KBM-7 (cell line): ENCODE data around the gene ATXN7L2.

Source experiments
- DNase-seq: peaks from one replicate; pipeline ENCODE4 v3.0.0-alpha.2; 2015
- in situ Hi-C: fragments of 300-500 bp; cut with MboI; formaldehyde crosslinking; loops from 2 replicates; pipeline ENCODE4 v1.14.3; 2020; ENCODE audit warnings: low sequenced_read_pairs, low pct_unique_long_range_greater_than_20kb, mixed read lengths

The ATXN7L2 gene

GRCh38 chr1:109474697-109475096 is 9.0 kb upstream of the ATXN7L2 start:
- no peak for DNase-seq
- in situ Hi-C loops, result no loop called here

- DNase-seq, result no peak
- in situ Hi-C loops, result no loop called here
These were observed 8.4 kb upstream of the ATXN7L2 start for GRCh38 chr1:109475261-109475660.

- DNase-seq, result no peak
These were observed 6.9 kb upstream of the ATXN7L2 start for GRCh38 chr1:109476825-109477224.

GRCh38 chr1:109477821-109478220 is 5.9 kb upstream of the ATXN7L2 start:
- in situ Hi-C loops, result no loop called here
- DNase-seq, result peak; percentile 41

More at GRCh38 chr1:109476825-109477224, 6.9 kb upstream of the ATXN7L2 start:
- in situ Hi-C loops, result no loop called here

- DNase-seq, result peak; percentile 28
- in situ Hi-C loops, result no loop called here
These were observed 4.9 kb upstream of the ATXN7L2 start for GRCh38 chr1:109478806-109479205.

GRCh38 chr1:109479311-109479710 is 4.4 kb upstream of the ATXN7L2 start:
- in situ Hi-C loops, result no loop called here
- DNase-seq, result no peak

- DNase-seq, result no peak
- in situ Hi-C loops, result no loop called here
These were observed 3.8 kb upstream of the ATXN7L2 start for GRCh38 chr1:109479901-109480300.

GRCh38 chr1:109481646-109482045 is 2.1 kb upstream of the ATXN7L2 start:
- in situ Hi-C loops, result no loop called here
- no peak for DNase-seq

GRCh38 chr1:109482242-109482641 is 1.5 kb upstream of the ATXN7L2 start:
- in situ Hi-C loops, result no loop called here
- no peak for DNase-seq

GRCh38 chr1:109482791-109483671 is 674 bp upstream of the ATXN7L2 start:
- in situ Hi-C loops, result no loop called here
- peak; percentile 67 for DNase-seq

- in situ Hi-C loops, result no loop called here
- no peak for DNase-seq
These were observed 842 bp downstream of the ATXN7L2 start for GRCh38 chr1:109484519-109484975.

- in situ Hi-C loops, result no loop called here
These were observed 1.3 kb downstream of the ATXN7L2 start for GRCh38 chr1:109485001-109485400.

GRCh38 chr1:109487261-109487660 is 3.6 kb downstream of the ATXN7L2 start:
- in situ Hi-C loops, result no loop called here
- no peak for DNase-seq

More at GRCh38 chr1:109485001-109485400, 1.3 kb downstream of the ATXN7L2 start:
- no peak for DNase-seq

GRCh38 chr1:109488201-109488600 is 4.5 kb downstream of the ATXN7L2 start:
- no peak for DNase-seq
- in situ Hi-C loops, result no loop called here

GRCh38 chr1:109488696-109489095 is 5.0 kb downstream of the ATXN7L2 start:
- in situ Hi-C loops, result no loop called here

GRCh38 chr1:109490029-109490933 is 6.6 kb downstream of the ATXN7L2 start:
- in situ Hi-C loops, result no loop called here
- peak; percentile 69 for DNase-seq

More at GRCh38 chr1:109488696-109489095, 5.0 kb downstream of the ATXN7L2 start:
- DNase-seq, result no peak

- no peak for DNase-seq
- in situ Hi-C loops, result no loop called here
These were observed 7.2 kb downstream of the ATXN7L2 start for GRCh38 chr1:109490934-109491302.

GRCh38 chr1:109491372-109491771 is 7.7 kb downstream of the ATXN7L2 start:
- no peak for DNase-seq

GRCh38 chr1:109492779-109493178 is 9.1 kb downstream of the ATXN7L2 start:
- DNase-seq, result no peak
- in situ Hi-C loops, result no loop called here

More at GRCh38 chr1:109491372-109491771, 7.7 kb downstream of the ATXN7L2 start:
- in situ Hi-C loops, result no loop called here

- DNase-seq, result no peak
- in situ Hi-C loops, result no loop called here
These were observed 9.5 kb downstream of the ATXN7L2 start for GRCh38 chr1:109493227-109493626.
